WTC11 (cell line): ENCODE measurements around the gene GNB5.

Experiments
- AFF4 ChIP-seq: sonication (generic); formaldehyde crosslinking; IDR thresholded peaks from 2 replicates; pipeline ENCODE4 v1.8.1; 2023; ENCODE audit warnings: mild to moderate bottlenecking, missing genetic modification reagents, borderline replicate concordance
- CTCF ChIP-seq: fragments of 200-600 bp; IDR thresholded peaks from 2 replicates; pipeline ENCODE4 v1.8.0; 2022; ENCODE audit warnings: antibody characterized with exemption

- no peak for TF ChIP-seq CTCF
- no peak for TF ChIP-seq AFF4 (CRISPR knock-in tag)
These were observed 44.4 kb downstream of the GNB5 start for GRCh38 chr15:52146776-52147175.
